Head of caudate nucleus (tissue), 42 donors: Measurements from ENCODE around the gene SNX27.
"Not testable (repeated sequence)": the region's sequence is repeated elsewhere in the genome, so short reads cannot be mapped to it uniquely, and the experiment has no call there.

ENCODE experiments used
- DNase-seq, 42 donors: peaks; one replicate each; pipeline versions ENCODE4 v3.0.0 to v3.0.0-alpha.2; 2020 to 2021; ENCODE audit warnings: mixed read lengths in 7 of 42
- intact Hi-C: fragments of 100-400 bp; cut with DNase I; formaldehyde crosslinking; loops from one replicate; pipeline ENCODE4 v1.15.0; 2022

Gene SNX27

DNA sequence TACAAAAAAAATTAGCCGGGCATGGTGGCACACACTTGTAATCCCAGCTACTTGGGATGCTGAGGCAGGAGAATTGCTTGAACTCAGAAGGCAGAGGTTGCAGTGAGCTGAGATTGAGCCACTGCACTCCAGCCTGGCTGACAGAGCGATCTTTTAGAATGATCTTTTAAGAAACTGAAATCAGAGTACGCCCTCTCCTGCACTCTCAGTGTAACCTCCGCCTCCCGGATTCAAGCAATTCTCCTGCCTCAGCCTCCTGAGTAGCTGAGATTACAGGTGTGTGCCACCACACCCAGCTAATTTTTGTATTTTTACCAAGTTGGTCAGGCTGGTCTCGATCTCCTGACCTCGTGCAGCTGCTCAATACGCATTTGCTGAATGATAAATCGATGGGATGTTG, 122.1 kb downstream of the SNX27 start:
- intact Hi-C loops: loop anchor here (5.0 kb wide), 1 partner anchor 197 kb away; no protein-coding TSS in a partner anchor
- DNase-seq: not testable (repeated sequence)

DNA sequence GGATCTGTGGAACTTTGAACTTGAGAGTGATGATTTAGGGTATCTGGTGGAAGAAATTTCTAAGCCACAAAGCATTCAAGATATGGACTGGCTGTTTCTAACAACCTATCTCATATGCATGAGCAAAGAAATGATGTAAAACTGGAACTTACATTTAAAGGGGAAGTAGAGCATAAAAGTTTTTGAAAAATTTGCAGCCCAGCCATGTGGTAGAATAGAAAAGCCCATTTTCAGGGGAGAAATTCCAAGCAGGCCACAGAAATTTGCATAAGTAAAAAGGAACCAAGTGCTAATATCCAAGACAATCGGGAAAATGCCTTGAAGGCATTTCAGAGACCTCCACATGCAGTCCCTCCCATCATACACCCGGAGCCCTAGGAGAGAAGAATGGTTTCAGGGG, 125.2 kb downstream of the SNX27 start:
- DNase-seq: no peak
- intact Hi-C loops: loop anchor here (5.0 kb wide), 1 partner anchor 45 kb away; no protein-coding TSS in a partner anchor

DNA sequence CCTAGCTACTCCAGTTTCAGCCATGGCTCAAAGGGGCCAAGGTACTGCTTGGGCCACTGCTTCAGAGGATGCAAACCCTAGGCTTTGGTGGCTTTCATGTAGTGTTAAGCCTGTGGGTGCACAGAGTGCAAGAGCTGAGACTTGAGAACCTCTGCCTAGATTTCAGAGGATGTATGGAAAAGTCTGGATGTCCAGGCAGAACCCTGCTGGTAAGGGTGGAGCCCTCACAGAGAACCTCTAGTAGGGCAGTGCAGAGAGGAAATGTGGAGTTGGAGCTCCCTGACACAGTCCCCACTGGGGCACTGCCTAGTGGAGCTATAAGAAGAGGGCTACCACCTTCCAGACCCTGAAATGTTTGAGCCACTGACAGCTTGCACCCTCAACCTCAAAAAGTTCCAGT, 125.6 kb downstream of the SNX27 start:
- no peak for DNase-seq
- intact Hi-C loops: loop anchor here (5.0 kb wide), 1 partner anchor 45 kb away; no protein-coding TSS in a partner anchor

DNA sequence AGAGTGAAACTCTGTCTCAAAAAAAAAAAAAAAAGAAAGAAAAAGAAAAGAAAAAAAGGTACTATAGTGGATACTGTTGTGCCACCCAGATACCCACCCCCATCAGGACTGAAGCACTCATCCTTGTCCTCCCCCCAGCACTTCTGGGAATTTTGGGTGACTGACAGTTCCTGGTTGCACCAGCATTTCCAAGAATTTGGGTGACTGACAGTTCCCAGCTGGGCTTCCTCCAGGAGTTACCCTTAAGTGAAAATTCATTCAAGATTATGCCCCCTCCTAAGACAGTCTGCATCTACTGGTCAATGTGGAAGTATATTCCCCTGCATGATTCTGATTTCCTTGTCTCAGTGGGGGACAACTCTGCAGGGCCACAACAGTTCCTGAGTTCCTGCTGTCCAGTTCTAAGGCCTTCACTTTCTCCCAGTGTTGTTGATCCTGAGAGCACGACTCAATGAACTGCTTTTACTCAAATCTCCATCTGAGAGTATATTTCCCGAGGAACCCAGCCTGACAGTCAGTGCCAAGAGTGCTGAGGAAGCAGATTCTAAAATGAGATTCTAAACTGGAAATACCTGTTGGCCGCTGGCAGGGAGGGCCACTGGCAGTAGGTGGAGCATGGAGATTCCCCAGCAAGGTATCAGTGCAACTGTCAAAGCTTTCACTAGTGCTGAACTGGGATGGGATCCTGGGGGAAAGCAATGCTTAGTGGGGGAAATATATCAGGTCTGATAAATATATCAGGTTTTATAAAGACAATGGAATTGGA, 127.9 kb downstream of the SNX27 start:
- intact Hi-C loops: loop anchor here (5.0 kb wide), 1 partner anchor 47 kb away; no protein-coding TSS in a partner anchor
- no peak for DNase-seq

DNA sequence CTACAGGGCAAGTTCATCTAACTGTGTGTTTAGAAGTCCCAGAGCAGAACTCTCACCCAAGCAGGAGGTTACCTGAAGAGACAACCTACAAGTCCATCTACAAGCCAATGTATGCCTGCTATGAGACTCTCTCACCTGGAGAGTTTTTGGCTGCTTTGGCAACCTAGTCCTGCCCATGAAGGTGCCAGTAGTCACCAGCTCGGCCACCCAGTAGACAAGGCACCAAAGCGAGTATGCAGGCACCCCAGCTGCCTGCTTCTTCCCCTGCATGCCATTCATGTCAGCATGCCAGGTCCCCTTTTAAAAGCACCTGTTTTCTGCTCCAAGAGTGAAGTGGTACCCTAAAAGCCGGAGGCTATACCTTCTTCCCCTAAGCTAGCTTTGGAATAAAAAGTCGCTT, 129.7 kb downstream of the SNX27 start:
- no peak for DNase-seq

More for the DNA sequence above, 129.7 kb downstream of the SNX27 start:
- intact Hi-C loops: no loop called here
